GM23248 (cell line): ENCODE data around the gene CCDC81.

Source experiments
- EZH2 ChIP-seq: fragments of 200-600 bp; sonication (generic); IDR thresholded peaks from 2 replicates; pipeline ENCODE4 v1.6.1; 2018; ENCODE audit warnings: antibody characterized with exemption, mild to moderate bottlenecking; ENCODE audit not compliant: insufficient read depth, poor library complexity, severe bottlenecking
- EZH2phosphoT487 ChIP-seq: fragments of 200-600 bp; sonication (generic); IDR thresholded peaks from 2 replicates; pipeline ENCODE4 v1.6.1; 2018; ENCODE audit warnings: antibody characterized with exemption, moderate library complexity, mild to moderate bottlenecking, low read depth; ENCODE audit not compliant: insufficient read depth

DNA sequence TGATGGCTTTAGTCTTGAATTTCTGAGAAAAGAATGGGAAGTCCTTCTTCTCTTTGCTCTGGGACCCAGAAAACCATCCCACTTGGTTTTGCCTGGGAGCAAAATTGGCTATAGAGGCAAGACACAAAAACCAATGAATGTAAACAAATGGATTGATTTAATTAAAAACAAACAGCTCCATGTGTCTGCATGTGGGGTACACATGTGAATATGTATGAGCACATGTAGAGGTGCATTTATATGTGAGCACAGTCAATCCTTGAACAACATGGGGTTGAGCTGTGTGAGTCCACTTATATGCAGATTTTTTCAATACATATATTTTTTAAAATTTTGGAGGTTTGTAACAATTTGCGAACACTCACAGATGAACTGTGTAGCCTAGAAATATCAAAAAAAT, 87.2 kb downstream of the CCDC81 start:
- TF ChIP-seq EZH2 = no peak
- TF ChIP-seq EZH2phosphoT487 = no peak
